Stimulated activated CD8-positive, alpha-beta memory T cell treated with anti-CD3 and anti-CD28 coated beads, Interleukin-15, amount 100 ng/mL, for 4 hours (primary cell): ENCODE results near the gene TPD52L1.

Experiments used
- DNase-seq, 2 donors: peaks; one replicate each; pipeline ENCODE4 v3.0.0-alpha.2; 2020; ENCODE audit warnings: low read depth in 2 of 2

Gene TPD52L1

DNA sequence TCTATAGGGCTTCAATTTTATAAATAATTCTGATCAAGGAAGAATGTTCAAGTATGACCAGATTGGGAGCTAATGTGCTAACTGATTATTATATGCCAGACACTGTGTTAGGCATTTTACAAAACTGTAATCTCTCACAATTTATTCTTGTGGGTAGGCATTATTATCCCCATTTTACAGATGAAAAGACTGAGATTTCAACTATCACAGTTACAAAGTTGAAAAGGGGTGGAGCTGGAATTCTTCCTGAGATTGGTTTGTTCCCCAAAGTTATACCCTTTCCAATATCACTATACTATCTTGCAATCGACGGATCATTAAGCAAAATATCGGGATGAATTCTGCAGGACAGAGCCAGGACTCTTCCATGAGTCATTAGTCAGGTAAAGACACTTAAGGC lies 57.1 kb downstream of the TPD52L1 start:
- DNase-seq = no peak

DNA sequence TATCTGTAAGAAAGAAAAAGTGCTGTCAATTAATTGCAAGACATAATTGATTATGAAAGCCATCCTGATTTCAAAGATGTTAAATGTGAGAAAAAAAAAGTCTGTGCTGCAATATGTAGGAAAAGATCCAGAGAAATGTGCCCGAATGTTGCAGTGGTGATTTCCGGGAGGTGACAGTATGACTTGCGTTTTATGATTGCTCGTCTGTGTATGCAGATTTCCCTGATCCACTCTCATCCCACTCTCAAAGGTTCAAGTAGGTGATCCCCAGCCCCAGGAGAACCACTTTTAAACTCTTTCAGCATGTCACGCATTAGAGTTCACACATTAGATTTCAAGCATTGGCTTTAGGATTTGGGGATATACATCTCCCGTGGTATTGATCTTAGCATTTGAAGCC lies 57.8 kb downstream of the TPD52L1 start:
- DNase-seq = no peak

DNA sequence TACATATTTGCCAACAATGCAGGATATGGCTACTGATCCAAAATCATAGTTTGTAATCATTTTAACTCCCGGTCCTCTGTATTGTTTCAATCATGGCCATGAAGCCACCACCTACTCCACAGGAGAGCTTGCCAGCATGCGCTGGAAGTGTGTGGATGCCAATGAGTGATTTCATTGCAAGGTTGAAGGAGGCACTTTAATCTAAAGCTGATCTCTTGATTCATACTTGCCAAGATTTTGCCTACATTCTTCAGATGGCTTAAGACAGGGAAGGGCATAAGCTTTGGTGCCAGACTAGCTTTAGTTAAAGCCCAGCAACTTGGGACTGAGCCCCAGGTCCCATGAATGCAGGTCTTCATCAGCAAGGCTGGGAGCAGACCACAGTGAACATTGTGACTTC lies 58.8 kb downstream of the TPD52L1 start:
- DNase-seq = no peak

DNA sequence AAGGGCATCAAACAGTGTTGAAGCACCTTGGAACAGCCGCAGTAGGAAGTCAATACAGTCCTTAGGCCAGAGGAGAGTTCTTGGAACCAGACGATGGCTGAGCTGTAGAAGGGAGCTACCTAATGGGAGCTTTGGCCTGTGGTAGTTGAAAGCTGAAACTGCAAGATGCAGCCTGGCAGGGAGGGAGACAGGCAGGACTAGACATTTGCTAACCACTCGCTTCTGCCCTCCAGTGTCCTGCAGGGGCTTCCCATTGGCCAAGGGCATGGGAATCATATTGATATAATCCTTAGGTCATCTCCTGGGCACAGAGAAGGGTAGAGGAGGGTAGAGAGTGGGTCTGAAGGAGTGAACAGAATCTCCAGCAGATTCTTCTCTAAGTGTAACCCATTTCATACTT lies 60.4 kb downstream of the TPD52L1 start:
- DNase-seq = no peak

DNA sequence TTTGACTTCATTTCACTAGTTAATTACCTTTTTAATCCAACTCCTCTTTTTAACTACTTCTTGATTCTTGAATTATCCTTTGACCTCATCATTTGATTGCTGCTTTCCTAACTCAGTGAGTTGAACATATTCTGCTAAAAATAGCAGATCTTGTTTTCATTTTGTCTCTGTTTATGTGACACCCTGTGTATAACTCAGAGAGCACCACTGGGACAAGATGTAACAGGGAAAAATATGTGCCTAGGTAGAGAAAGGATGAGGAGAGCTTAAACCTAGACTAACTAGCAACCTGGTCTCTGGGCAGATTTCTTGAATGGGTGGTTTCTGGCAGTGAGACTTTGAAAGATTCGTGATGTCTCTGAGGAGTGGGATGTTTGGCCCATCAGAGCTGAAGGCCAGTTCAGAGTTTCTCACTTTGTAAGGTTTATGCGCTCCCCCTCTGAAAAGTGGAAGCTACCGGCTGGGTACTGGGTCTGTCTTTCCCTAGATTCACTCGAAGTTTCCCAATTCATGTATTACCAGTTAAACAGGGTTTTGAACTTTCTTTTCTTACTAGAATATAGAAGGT lies 61.8 kb downstream of the TPD52L1 start:
- DNase-seq = no peak

DNA sequence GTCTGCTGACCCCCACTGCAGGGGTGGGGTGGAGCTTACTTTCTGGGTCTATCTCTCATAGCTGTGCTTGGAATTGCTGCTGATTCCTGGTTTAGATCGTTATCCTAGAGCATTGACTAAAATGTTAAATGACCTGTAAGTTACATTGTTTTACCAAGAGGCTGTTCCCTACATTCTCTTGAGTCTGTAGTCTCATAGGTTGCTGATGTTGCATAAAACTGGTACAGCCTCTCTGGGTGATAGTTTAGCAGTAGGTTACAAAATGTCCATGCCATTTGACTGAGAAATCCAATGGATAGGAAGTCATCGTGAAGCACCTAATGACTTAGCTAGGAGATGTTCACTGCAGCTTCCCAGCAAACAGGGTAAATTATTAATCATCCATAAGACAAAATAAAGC lies 62.4 kb downstream of the TPD52L1 start:
- DNase-seq = no peak

DNA sequence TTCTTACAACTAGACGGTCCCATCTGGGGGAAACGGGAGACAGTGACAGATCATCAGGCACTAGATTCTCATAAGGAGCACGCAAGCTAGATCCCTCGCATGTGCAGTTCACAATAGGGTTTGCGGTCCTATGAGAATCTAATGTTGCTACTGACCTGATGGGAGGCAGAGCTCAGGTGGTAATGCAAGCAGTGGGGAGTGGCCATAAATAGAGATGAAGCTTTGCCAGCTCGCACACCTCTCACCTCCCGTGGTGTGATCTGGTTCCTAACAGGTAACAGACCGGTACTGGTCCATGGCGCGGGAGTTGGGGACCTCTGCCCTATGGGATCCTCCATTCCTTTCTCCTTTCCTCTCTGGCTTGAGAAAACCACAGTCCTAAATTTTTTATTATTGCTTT lies 63.8 kb downstream of the TPD52L1 start:
- no peak for DNase-seq

DNA sequence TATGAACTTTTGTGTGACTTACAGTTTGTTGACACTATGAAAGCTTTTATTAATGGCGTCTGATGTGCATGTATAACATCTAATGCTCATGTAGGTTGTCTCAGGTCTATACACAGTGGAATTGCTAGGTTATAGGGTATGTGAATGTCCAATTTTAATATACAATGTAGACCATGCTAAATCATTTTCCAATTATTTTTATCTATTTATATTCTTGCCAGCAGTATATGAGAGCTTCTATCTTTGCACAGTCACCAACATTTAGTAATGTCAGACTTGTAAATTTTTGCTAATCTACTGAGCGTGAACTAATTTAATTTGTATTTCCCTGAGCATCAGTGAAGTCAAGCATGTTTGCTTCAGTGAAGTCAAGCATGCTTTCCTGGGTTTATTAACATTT lies 64.4 kb downstream of the TPD52L1 start:
- DNase-seq = no peak

DNA sequence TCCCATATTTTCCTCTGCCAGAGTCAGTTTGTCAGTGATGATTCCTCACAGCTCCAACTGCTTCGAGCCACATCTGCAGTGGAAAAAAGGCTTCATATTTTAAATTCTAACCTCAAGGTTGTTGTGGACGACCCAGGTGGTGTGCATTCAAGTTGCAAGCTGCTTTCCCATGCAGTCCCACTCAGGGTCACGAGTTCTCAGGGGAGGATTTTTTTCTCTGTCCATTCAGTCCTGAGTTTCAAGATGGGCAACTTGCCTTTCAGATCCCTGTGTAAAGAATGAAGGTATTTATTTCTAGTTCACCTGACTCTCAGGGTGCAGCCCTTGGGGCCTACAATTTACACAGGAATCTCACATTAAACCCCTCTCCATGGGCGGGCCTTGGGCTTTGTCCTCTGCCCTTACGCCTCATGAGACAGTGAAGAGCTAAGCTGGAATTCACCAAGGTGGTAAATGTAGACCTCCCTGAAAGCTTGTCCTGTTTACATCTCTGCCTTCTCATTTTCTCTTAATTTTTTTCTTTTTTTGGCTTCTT lies 65.9 kb downstream of the TPD52L1 start:
- DNase-seq = no peak

DNA sequence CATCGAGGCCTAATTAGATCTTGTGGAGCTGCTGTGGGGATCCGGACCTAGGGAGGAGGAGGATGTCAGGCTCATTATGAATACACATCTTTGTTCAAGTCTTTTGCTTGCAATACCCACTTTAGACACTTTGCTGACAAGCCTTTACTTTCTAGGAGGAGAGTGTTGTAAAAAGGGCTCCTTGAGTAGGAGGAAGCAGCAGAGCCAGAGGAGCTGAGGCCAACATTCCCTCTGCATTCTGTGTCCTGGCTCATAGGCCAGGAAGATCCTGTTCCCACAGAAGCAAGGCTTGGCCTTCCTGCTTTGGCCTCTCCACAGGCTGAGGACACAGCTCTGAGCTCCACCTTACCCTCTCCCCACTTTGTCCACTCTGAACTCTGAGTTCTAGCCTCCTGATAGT lies 67.1 kb downstream of the TPD52L1 start:
- DNase-seq = no peak

DNA sequence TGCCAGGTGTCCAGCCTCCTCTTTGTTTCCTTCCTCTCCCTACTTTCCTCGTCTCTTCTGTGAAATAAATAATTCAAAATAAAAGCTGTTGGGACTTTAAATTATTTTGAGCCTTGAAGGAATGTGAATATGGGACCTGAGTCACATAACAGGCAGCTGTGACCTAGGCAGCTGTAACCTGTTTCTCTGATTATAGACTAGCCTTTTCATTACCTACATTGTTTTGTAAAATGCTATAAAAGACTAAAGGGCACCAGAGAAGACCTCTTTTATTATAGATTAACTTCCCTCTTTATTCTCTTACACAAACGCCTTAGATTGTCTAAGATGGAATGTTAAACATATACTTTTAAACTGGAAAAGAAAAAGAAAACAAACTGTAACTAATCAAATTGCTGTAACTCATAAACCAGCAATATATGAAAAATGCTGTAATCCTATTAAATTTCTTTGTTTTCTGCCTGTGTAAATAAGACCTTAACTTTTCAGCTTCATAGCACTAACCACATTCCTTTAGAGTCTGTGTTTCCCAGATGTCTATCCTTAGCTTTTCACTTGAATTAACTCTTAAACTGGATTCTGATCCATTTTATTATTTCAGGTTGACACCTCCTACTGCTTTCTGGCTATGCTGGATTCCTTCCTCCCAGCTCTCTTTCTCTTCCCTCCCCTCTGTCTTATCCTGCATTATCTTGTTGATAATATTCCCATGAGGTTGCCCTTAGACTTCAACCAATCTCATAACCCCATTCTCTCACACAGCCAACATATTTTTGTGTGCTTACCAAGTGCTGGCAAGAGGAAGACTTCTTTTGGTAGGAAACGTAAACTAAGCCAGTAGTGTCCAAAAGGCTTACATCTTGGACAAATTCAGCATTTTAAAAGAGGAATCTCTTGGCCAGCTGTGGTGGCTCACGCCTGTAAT lies 69.2 kb downstream of the TPD52L1 start:
- no peak for DNase-seq

DNA sequence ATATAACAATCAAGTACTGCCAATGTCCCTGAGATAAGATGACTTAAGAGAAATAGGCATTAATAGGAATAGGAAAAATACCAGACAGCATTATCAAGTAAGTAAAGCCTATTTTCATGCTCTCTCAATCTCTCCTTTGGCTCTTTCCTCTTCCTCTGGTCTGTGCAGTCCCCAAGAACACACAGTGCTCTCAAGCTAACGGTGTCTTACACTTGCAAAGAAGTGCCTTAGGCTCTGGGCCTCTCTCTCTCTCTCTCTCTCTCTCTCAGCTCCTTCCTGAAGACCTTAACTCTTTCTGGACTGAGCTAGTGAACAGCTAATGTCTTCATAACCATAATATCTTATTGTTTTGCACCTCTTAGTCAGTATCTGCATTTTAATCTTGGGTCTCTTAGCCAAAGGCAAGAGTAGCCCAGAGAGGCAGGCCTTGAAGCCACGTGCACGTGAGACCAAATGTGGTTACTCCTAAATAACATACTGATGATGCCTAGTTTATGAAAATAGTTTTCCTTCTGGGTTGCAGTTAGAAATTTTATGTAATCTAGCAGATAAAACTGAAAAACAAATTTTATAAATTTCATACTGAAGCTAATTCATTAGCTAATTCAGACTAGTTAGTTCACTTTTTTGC lies 70.8 kb downstream of the TPD52L1 start:
- no peak for DNase-seq

DNA sequence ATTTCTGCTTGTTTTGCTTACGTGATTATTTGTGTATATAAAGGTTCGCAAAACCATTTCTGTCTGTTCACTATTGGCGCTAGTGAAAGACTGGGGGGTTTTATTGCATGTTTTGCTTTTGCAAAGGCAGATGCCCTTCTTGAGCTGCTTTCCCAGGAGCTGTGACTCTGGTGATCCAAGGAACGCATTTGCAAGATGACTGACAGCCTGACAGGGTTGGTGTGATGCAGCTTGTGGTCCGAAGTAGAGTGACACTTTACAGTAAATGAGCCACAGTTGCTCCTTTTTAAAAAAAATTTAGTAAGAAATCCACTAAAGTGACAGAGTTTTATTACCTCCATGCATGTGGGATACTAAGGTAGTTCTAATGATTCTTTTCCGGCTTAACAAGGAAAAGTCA lies 73.7 kb downstream of the TPD52L1 start:
- no peak for DNase-seq

DNA sequence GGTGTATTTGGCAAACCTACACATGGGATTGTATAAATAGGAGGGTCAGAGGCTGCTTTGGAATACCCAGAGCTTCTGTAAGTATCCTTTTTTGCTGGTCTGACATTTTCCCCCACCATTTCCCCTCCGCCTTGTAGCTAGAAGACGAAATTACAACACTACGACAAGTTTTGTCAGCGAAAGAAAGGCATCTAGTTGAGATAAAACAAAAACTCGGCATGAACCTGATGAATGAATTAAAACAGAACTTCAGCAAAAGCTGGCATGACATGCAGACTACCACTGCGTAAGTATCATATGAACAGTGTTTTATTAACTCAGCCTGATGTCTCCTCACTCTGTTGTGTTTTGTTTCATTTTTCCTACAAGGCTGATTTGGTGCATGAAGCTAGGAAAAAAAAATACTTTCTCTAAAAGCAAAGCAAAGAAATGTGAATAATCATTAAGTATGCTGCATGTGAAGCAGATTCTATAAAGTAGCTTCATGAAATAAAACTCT lies 75.5 kb downstream of the TPD52L1 start:
- DNase-seq = no peak

DNA sequence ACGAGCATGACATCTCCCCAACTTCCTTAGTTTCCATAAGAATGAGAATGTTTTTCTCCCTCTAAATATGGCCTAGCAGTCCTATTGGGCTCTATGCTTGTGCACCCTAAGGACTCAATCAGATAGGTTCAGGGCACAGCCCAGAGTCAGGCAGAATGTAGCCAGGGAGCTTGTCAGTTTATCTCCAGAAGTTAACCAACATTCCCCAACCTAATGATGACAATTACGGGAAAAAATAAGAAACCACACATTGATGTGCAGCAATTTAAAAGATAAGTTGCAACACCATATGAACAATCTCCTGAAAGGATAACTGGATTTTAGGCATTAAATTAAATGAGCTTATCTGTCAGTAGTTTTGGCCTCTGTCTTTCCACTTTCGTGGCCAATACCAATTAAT lies 77.1 kb downstream of the TPD52L1 start:
- DNase-seq = no peak

DNA sequence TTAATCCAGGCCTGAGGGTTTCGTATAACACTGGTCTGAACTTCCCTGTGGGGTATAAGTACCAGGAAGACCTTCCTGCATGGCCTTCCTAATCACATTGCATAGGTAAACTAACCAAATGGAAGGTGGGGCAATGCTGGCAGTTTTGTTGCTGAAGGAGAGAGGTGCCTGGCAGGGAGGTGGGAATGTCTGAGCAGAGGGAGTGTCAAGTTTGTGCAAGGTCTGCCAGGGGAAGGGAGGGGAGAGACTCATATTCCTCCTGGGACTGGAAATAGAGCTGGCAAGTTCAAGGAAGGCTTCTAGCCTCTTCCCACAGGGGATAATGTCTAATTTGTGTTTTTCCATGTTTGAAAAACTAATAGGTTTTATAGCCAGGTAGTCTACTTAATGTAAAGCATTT lies 77.6 kb downstream of the TPD52L1 start:
- DNase-seq = no peak

DNA sequence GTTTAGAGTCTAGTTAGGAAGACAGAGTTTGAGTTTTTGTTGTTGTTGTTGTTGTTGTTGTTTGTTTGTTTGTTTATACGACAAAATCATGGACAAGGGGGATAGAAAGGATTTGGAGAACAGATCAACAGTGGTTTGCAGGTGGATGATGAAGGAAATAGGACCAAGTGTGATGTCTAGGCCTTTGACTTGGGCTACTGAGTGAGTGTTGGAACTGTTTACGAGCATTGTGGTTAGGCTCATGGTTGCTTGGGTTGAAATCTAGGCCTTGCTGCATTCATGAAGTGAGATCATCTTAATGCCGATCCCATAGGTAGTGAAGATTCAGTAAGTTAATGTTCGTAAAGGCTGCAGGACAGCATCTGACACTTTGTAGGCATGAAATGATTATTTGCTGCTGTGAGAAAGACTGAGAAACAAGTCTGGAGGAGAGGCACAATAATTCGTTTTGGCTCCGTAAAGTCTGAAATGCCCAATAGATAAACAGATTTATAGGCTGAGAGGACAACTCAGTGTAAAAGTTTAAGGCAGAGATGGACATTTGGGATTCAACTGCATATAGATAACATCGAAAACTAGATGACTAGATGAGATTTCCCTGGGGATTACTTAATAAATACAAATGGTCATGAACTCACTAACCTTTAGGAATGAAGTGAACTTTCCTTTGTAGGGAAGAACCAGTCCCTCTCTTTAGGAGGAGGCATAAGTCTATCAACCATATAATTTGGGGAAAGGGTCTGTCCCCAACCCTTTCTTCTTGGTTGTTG lies 78.2 kb downstream of the TPD52L1 start:
- DNase-seq = no peak

DNA sequence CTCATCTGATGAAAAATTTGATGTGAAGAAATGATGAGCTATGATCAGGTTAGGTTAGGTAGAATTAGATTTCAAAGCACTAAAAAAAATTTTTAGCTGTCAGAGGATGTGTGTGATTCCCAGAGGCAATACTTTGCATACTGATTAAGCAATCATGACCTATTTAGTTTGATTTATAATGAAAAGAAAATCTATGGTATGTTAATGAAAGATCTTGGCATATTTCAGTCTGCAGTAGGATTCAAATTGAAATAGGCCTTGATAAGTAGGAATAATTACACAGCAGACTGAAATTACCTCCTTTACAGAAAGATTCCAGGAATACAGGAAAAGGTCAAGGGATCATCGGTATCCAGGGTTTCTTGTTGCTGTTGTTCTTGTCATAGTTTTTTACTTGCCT lies 78.9 kb downstream of the TPD52L1 start:
- no peak for DNase-seq

DNA sequence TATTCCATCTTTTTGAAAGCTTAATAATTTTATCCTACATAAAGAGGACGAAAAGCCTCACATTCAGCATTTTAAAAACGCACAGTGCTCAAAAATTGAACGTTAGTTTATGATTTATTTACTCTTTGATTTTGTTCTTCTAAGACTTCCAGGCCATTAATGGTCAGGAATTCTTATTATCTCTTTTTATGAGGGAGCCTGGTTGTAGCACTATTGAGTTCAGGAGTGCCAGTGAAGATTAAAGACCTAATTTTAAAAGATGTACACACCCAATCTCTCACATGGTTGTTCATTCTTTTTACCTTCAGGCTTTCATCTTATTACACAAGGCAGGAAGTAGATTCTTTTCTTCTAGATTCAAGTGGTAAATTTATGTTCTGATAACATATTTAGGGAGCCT lies 79.6 kb downstream of the TPD52L1 start:
- DNase-seq = no peak

DNA sequence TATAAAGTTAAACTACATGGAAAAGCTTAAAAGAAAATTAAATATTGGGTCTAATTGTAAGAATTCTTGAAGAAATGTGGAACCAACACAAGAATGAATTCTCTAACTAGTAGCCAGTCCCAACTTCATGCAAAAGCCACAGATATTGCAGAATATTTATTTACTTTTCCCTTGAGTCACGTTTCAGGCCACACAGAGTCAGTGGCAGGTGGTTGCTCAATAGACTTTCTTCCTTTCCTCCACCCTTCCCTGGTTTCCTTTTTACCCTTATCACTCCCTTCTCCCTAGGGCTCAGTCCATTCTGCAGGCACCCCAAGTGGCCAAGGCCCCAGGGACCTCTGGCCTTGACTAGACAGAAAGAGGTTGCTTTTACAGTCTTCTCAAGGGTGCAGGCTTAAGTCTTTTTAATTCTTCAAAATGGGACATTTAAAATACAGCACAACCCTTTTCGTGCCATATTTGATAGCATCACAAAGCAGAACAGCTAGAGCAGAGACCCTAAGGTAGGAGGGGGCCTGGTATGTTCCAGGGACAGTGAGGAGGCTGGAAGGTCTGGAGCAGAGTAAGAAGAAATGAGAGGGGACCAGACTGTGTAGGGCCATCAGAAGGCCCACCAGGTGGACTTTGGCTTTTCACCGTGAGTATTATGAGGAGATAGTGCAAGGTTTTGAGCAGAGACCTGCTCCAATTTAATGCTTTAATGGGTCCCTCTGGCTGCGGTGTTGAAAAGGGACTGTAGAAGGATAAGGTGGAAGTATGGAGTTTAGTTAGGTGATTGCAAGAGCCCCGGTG lies 83.2 kb downstream of the TPD52L1 start:
- no peak for DNase-seq

DNA sequence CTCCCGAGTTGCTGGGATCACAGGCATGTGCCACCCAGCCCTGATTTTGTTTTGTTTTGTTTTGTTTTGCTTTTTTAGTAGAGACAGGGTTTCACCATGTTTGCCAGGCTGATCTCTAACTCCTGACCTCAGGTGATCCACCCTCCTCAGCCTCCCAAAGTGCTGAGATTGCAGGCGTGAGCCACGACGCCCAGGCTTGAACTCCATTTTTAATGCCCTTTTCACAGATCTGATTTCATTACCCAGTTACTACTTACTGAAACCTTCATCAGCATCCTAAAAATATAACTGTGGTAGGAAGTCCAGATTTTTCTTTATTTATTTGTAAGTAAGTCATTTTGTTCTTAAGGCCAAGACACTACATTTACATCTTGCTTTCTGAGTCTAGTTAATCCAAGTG lies 84.2 kb downstream of the TPD52L1 start:
- DNase-seq = no peak
